PC-9 (cell line): Measurements from ENCODE around the gene GAB2.

ENCODE experiments used
- EZH2 ChIP-seq: fragments of 200-600 bp; sonication (generic); IDR thresholded peaks from 2 replicates; pipeline ENCODE4 v1.8.0; 2017; ENCODE audit warnings: antibody characterized with exemption, low read depth
- TF ChIP-seq, protein P1 (sequence below): fragments of 200-600 bp; sonication (generic); conservative IDR thresholded peaks from 2 replicates; pipeline ENCODE4 v1.6.1; 2017; ENCODE audit warnings: mixed run types, antibody characterized with exemption, mild to moderate bottlenecking, moderate library complexity

GRCh38 chr11:78217650-78218541 lies 199.7 kb downstream of the GAB2 start:
- TF ChIP-seq, protein P1, sequence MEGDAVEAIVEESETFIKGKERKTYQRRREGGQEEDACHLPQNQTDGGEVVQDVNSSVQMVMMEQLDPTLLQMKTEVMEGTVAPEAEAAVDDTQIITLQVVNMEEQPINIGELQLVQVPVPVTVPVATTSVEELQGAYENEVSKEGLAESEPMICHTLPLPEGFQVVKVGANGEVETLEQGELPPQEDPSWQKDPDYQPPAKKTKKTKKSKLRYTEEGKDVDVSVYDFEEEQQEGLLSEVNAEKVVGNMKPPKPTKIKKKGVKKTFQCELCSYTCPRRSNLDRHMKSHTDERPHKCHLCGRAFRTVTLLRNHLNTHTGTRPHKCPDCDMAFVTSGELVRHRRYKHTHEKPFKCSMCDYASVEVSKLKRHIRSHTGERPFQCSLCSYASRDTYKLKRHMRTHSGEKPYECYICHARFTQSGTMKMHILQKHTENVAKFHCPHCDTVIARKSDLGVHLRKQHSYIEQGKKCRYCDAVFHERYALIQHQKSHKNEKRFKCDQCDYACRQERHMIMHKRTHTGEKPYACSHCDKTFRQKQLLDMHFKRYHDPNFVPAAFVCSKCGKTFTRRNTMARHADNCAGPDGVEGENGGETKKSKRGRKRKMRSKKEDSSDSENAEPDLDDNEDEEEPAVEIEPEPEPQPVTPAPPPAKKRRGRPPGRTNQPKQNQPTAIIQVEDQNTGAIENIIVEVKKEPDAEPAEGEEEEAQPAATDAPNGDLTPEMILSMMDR = no peak
- no peak for TF ChIP-seq EZH2
